NCI-H460 (cell line): ENCODE data around the gene DOCK2. TPM values are rescaled to one million over a fixed set of nuclear protein-coding genes. Genes with fewer than 3 reads are reported as not detected.
"Not testable (repeated sequence)": the region's sequence is repeated elsewhere in the genome, so short reads cannot be mapped to it uniquely, and the experiment has no call there.

Source experiments
- DNase-seq: peaks from one replicate; pipeline ENCODE4 v3.0.0-alpha.2; 2016; ENCODE audit warnings: low read depth; ENCODE audit errors: extremely low read depth
- total RNA-seq: library from RNA; depleted of rRNA; stranded (reverse); fragments of >200 nt; shearing (Covaris generic); gene quantifications from 2 replicates; pipeline ENCODE4 v1.2.3, GENCODE V29; 2014

Gene DOCK2
- total RNA-seq, 1 experiment from 2014 or later, result 0.79 TPM

GRCh38 chr5:169751490-169751889, 114.4 kb downstream of the DOCK2 start:
- no peak for DNase-seq

GRCh38 chr5:169752566-169752965, 115.5 kb downstream of the DOCK2 start:
- DNase-seq, result not testable (repeated sequence)

DNA sequence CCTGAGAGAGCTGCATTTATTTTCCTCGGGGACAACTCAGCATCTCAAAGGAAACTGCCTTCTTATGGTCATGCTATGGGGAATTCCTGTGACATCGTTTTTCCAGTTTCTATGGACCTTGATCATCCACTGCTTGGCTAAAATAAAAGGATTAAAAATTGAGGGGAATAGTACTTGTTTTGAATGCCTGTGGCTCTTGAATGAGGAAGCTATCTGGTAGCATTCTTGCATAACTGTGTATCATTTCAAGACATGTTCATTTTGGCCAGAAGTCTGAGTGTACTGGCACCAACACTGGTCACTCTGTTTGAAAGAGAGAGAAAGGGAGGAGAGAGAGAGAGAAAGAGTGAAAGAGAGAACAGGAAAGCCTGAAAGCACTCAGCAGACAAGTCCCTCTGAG, 116.7 kb downstream of the DOCK2 start:
- DNase-seq, result no peak

DNA sequence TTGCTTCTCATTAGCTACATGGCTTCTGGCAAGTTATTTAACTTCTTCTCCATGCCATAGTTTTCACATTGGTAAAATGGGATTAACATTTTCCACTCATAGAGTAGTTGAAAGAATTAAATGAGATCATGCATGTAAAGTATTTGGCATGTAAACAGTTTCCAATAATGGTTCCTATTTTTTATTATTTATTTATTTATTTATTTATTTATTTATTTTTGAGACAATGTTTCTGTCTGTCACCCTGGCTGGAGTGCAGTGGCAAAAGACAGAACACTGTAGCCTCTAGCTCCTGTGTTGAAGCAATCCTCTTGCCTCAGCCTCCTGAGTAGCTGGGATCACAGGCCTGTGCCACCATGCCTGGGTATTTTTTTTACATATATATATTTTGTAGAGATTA, 117.7 kb downstream of the DOCK2 start:
- DNase-seq, result no peak

- no peak for DNase-seq
These were observed 119.1 kb downstream of the DOCK2 start for GRCh38 chr5:169756071-169756765.

DNA sequence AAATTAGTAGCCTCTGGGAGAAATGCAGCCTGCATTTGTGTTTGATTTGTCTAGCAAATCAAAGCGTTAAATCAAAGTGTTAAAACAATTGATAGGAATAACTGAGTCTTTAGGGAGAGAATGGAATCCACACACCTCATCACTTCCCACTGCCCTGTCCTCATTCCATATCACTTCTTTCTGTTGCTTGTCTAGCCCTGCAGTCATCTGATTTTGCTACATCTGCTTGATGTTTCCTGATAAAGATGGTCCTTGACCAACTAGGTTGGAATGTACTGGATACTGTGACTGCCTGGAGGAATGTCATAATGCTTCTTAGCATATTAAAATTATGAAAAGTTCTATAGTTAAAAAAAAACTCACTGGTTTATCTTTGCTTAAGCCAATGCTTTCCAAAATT, 119.9 kb downstream of the DOCK2 start:
- DNase-seq, result no peak

DNA sequence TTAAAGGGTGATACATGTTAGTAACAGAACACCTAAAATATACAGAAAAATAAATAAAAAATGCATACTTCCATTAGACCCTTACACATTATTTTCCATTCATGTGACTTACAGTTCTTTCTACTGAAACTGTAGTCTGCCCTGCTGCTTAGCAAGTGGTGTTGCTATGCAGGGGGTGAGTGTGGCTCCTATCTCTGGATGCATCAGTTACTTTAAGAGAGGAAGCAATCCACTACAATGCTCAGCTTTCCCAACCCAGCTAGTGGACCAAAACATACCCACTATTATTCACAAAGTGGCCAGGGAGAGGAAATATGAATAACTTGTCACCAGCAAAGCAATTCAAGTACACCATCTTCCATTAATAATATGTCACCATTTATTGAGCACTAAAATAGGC, 121.8 kb downstream of the DOCK2 start:
- DNase-seq, result no peak

GRCh38 chr5:169760229-169760628, 123.2 kb downstream of the DOCK2 start:
- no peak for DNase-seq

GRCh38 chr5:169762338-169763095, 125.4 kb downstream of the DOCK2 start:
- no peak for DNase-seq

DNA sequence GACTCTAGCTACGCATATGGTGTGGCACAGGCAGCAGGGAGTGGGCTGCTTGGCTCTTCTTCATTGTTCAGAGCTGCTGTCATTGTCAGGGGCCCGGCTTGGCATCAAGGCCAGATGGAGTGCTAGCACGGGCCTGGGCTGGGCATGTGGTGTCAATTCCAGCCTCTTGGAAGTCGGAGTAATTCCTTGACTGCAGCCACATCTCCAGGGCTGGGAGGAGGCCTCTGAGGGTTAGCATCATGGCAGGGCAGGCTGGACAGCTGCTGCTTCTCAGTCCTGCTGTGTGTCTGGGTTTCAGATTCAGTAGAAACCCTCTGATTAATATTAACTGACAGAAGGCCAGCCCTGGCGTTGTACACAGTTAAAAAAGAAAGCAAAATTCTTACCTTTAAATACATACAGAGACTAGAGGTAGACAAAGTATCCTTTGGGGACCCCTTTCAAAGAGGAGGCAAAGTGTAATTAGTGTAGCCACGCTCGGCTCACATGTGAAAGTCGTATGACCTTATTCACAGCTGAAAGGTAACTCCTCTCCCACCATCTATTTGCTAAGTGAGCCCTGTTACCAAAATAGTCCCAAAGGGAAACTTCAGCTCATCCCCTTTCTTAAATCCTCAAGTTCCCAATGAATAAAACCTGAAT, 126.4 kb downstream of the DOCK2 start:
- no peak for DNase-seq

GRCh38 chr5:169764018-169764378, 126.9 kb downstream of the DOCK2 start:
- DNase-seq, result no peak

DNA sequence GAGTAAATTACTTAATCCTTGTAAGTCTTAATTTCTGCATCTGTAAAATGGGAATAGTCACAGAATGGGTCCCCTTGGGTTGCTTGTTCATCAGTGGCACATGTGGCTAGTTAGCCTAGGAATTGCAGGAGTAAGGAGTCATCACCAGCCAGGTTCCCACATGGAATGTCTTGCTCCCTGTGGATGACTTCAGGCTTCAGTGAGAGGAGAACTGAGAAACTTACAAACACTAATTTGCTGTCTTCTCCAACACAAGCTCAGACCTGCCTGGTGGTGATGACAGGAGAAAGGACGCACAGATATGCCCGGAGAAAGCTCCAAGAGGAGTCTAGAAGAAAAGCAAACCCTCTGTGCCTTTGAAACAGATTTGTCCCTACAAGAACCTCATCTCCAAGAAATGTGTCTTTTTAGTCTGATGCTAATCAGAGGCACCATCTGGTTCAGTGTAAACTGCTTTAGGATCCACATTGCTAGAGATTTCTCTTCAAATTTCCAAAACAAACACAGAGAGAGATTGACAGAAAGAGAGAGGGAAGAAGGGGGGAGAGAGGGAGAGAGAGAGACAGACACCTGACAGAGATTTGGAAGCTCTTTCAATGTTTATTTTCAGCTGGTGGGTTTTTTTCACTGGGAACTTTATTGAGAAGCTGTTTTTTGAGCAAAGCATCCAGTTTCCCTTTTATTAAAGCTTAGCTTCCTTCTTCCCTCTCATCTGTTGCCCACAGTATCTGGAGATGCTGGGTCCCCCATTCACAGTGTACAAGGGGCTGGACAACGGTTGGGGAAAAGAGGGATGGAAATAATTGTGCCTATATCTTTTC, 128.3 kb downstream of the DOCK2 start:
- DNase-seq, result no peak

- not testable (repeated sequence) for DNase-seq
These were observed 129.9 kb downstream of the DOCK2 start for GRCh38 chr5:169766943-169767342.

DNA sequence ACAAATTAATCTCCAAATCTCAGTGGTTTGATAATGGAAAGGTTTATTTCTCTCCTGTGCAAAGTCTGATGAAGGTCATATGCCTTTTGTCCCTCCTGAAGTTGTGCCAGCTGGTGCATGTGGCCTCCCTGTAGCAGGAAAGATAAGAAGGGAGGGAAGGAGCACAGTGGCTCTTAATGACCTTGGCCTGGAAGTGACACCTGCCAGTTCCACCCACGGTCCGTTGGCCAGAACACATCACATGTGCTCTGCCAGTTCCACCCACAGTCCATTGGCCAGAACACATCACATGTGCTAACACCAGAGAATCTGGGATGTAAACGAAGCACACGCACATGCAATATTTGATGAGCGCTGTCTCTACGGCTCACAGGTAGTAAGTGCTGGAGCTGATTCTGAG, 130.9 kb downstream of the DOCK2 start:
- no peak for DNase-seq

- no peak for DNase-seq
These were observed 131.3 kb downstream of the DOCK2 start for GRCh38 chr5:169768416-169768815.

GRCh38 chr5:169770109-169770508, 133.0 kb downstream of the DOCK2 start:
- DNase-seq, result no peak

DNA sequence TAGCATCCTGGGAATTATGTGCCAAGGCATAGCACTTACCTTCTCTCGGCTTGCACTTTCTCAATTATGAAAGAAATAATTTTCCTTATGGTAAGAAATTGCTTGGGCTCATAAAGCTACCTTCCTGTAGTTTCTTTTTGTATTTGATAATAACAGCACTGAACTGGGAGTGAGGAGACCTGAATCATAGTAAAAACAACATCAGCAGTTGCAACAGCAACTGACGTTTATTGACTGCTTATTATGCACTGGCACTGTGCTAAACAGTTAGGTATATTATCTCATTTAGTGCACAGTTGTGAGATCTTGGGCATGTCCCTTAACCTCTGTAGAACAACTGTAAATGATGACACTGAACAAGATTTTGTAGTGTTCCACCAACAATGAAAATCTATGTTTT, 135.2 kb downstream of the DOCK2 start:
- no peak for DNase-seq

GRCh38 chr5:169772688-169773087, 135.6 kb downstream of the DOCK2 start:
- no peak for DNase-seq

- no peak for DNase-seq
These were observed 140.1 kb downstream of the DOCK2 start for GRCh38 chr5:169777159-169777558.

DNA sequence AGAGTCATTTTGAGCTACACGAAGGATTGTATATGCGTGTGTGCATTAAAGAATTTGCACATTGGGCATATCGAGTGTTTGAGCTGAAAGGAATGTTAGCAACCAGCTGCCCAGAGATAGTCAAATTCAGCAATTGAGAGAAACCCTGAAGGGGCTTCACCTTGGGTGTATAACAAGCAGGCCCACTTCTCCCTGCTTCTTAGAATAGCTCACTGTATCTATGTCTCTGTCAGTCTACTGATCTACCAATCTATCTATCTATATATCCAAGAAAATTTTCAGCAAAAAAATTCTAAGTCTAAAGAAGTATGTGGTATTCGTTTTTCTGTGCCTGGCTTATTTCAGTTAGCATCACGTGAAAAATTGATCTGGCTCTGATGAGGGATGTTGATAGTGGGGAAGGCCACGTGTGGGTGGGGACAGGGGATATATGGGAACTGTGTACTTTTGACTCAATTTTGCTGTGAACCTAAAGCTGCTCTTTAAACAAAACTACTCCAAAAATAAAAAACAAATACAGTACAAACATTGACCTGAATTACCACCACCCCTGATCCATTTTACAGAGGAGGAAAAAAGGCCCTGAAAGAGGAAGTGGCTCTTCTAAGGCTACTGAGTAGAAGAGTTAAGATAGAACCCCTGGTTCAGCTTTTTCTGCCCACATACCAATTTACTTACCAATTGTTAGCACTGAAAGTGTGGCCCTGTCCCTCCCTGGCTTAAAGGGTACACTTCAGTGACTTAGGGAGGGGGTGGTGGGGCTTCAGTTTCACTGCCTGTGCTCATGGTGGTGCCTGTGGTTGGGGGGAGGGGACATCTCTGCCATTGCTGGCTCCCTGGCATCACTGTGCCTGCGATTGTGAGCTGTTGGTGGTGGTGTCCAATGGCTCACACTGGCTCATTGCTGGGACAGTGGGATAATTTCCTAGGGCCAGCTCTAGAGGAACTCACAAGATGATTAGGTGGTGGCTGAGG, 141.8 kb downstream of the DOCK2 start:
- DNase-seq, result no peak
